HEK293T (cell line): Measurements from ENCODE around the gene TCEAL4.
A peak's percentile ranks its signal among the peaks of the same experiment; 100 is the strongest.

Experiments used
- CTCF ChIA-PET: fragments of 350-600 bp; formaldehyde crosslinking; extraction: SDS; loops from one replicate; lab custom pipeline; 2021; ENCODE audit warnings: antibody characterized with exemption, inconsistent platforms; lab: Yijun Ruan, JAX
- POLR2A ChIA-PET: fragments of 350-600 bp; formaldehyde crosslinking; extraction: SDS; loops from one replicate; lab custom pipeline; 2020; ENCODE audit warnings: antibody characterized with exemption, inconsistent platforms; lab: Yijun Ruan, JAX
- DNase-seq: peaks from one replicate; pipeline ENCODE4 v3.0.0; 2012; ENCODE audit warnings: mixed read lengths; ENCODE audit errors: extremely low spot score
- ARNT ChIP-seq: fragments of 450-650 bp; IDR thresholded peaks from 2 replicates; pipeline ENCODE4 v1.6.1; 2017; ENCODE audit warnings: mild to moderate bottlenecking
- BHLHE40 ChIP-seq: fragments of 450-650 bp; IDR thresholded peaks from 2 replicates; pipeline ENCODE4 v1.6.1; 2016; ENCODE audit warnings: mild to moderate bottlenecking, moderate library complexity, borderline replicate concordance
- CTBP1 ChIP-seq: fragments of 450-650 bp; IDR thresholded peaks from 2 replicates; pipeline ENCODE4 v1.6.1; 2016; ENCODE audit warnings: borderline replicate concordance
- ELF4 ChIP-seq: fragments of 450-650 bp; IDR thresholded peaks from 2 replicates; pipeline ENCODE4 v1.6.1; 2017; ENCODE audit warnings: antibody characterized with exemption
- FOXA1 ChIP-seq: fragments of 450-650 bp; IDR thresholded peaks from 2 replicates; pipeline ENCODE4 v1.6.1; 2016; ENCODE audit warnings: mild to moderate bottlenecking
- FOXK2 ChIP-seq: fragments of 450-650 bp; IDR thresholded peaks from 2 replicates; pipeline ENCODE4 v1.6.1; 2016; ENCODE audit warnings: mild to moderate bottlenecking
- FOXM1 ChIP-seq: fragments of 450-650 bp; IDR thresholded peaks from 2 replicates; pipeline ENCODE4 v1.6.1; 2017; ENCODE audit warnings: mild to moderate bottlenecking, borderline replicate concordance
- HDGF ChIP-seq: fragments of 450-650 bp; IDR thresholded peaks from 2 replicates; pipeline ENCODE4 v1.6.1; 2017; ENCODE audit warnings: antibody characterized with exemption, borderline replicate concordance
- L3MBTL2 ChIP-seq: fragments of 450-650 bp; conservative IDR thresholded peaks from 2 replicates; pipeline ENCODE4 v1.6.1; 2016; ENCODE audit warnings: mild to moderate bottlenecking
- LEF1 ChIP-seq: fragments of 450-650 bp; IDR thresholded peaks from 2 replicates; pipeline ENCODE4 v1.6.1; 2017; ENCODE audit warnings: mild to moderate bottlenecking, borderline replicate concordance
- NFRKB ChIP-seq: fragments of 450-650 bp; IDR thresholded peaks from 2 replicates; pipeline ENCODE4 v1.6.1; 2016; ENCODE audit warnings: mild to moderate bottlenecking, moderate library complexity
- PKNOX1 ChIP-seq: fragments of 450-650 bp; IDR thresholded peaks from 2 replicates; pipeline ENCODE4 v1.6.1; 2016
- SP1 ChIP-seq: fragments of 450-650 bp; IDR thresholded peaks from 2 replicates; pipeline ENCODE4 v1.6.1; 2017
- SUZ12 ChIP-seq: fragments of 450-650 bp; IDR thresholded peaks from 2 replicates; pipeline ENCODE4 v1.6.1; 2016; ENCODE audit warnings: mild to moderate bottlenecking
- TARDBP ChIP-seq: fragments of 450-650 bp; IDR thresholded peaks from 2 replicates; pipeline ENCODE4 v1.6.1; 2016
- ZNF384 ChIP-seq: fragments of 450-650 bp; IDR thresholded peaks from 2 replicates; pipeline ENCODE4 v1.6.1; 2016

TCEAL4 gene

DNA sequence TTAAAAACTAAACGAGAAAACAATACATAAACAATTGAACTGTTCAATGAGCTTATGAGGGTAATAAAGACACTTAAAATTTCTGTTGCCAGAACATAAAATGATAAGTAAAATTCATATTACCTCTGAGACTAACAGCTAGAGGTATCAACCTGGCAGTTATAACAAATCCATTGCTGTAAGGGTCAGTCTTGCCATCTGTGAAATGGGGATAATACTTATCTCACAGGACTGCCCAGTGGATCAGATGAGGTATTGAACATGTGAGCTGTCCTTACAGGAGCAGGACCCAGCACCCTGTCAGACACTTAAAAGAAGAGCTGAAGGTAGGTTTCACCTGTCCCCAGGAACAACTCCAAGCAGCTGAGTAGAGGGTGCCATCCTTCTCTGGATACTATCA lies 25.0 kb downstream of the TCEAL4 start:
- ChIA-PET POLR2A (interaction anchor here (1.0 kb wide), 1 partner anchor 19 kb away, joined by 7 read pairs; the partner anchor contains the start of gene TCEAL1), CTCF (interaction anchor here (0.7 kb wide), 1 partner anchor 20 kb away, joined by 3 read pairs; no protein-coding TSS in a partner anchor)
- DNase-seq, result no peak
- TF ChIP-seq PKNOX1, result no peak
- no peak for TF ChIP-seq TARDBP
- TF ChIP-seq BHLHE40, result no peak
- no peak for TF ChIP-seq FOXM1
- no peak for TF ChIP-seq SP1
- TF ChIP-seq CTBP1, result no peak
- no peak for TF ChIP-seq LEF1
- TF ChIP-seq L3MBTL2, result no peak
- no peak for TF ChIP-seq HDGF

GRCh38 chrX:103613362-103613890 lies 28.1 kb downstream of the TCEAL4 start:
- no peak for DNase-seq
- ChIA-PET CTCF (interaction anchor here (0.6 kb wide), 1 partner anchor 318 kb away, joined by 3 read pairs; no protein-coding TSS in a partner anchor), POLR2A (interaction anchor here (0.6 kb wide), 1 partner anchor 17 kb away, joined by 3 read pairs; no protein-coding TSS in a partner anchor)
- TF ChIP-seq TARDBP (no peak), ARNT (no peak), LEF1 (no peak), NFRKB (no peak), FOXK2 (no peak), SUZ12 (no peak), SP1 (no peak), ZNF384 (no peak), FOXM1 (no peak)

DNA sequence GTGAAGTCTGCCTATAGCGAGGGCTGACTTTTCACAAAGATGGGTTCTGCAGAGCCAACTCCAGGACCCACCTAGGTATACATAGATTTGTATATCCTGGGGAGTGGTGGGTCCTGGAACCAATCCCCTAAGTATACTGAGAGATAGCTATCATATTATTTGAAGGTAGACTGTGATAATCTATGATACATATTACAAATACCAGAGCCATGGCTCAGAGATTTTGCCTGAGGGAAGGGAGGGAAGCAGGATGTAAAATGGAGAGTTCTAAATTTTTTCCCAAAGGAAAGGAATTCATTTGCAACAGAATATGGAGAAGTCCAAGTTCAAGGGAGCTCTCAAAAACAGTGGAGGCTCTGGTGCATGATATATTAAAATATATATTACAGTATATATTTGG lies 29.7 kb downstream of the TCEAL4 start:
- POLR2A ChIA-PET, result interaction anchor here (0.8 to 2.1 kb wide), 2 partner anchors 15 to 72 kb away, joined by 3 to 12 read pairs; no protein-coding TSS in a partner anchor
- CTCF ChIA-PET, result no interaction called here
- TF ChIP-seq HDGF, result no peak
- TF ChIP-seq TARDBP, result no peak
- no peak for TF ChIP-seq NFRKB
- TF ChIP-seq BHLHE40, result no peak
- DNase-seq, result no peak

GRCh38 chrX:103615781-103616371 lies 30.6 kb downstream of the TCEAL4 start:
- ChIA-PET POLR2A (interaction anchor here (0.8 to 2.1 kb wide), 2 partner anchors 14 to 71 kb away, joined by 3 to 12 read pairs; no protein-coding TSS in a partner anchor), CTCF (no interaction called here)
- no peak for TF ChIP-seq HDGF
- no peak for TF ChIP-seq SP1
- no peak for TF ChIP-seq ELF4
- no peak for TF ChIP-seq SUZ12
- no peak for TF ChIP-seq ARNT
- no peak for TF ChIP-seq LEF1
- TF ChIP-seq L3MBTL2, result no peak
- no peak for TF ChIP-seq PKNOX1
- TF ChIP-seq NFRKB, result no peak
- TF ChIP-seq FOXM1, result no peak
- TF ChIP-seq ZNF384, result no peak
- no peak for TF ChIP-seq BHLHE40
- no peak for DNase-seq

GRCh38 chrX:103616676-103617186 lies 31.4 kb downstream of the TCEAL4 start:
- ChIA-PET CTCF (interaction anchor here (0.8 kb wide), 1 partner anchor 13 kb away, joined by 4 read pairs; no protein-coding TSS in a partner anchor), POLR2A (no interaction called here)
- no peak for DNase-seq
- TF ChIP-seq HDGF, result no peak
- no peak for TF ChIP-seq CTBP1
- TF ChIP-seq BHLHE40, result no peak
- TF ChIP-seq LEF1, result no peak
- no peak for TF ChIP-seq TARDBP
- TF ChIP-seq FOXA1, result no peak
- no peak for TF ChIP-seq NFRKB
- TF ChIP-seq SP1, result no peak
- TF ChIP-seq ZNF384, result no peak
- no peak for TF ChIP-seq PKNOX1
- TF ChIP-seq FOXM1, result no peak
- TF ChIP-seq L3MBTL2, result no peak
- TF ChIP-seq ELF4, result no peak
- no peak for TF ChIP-seq ARNT

DNA sequence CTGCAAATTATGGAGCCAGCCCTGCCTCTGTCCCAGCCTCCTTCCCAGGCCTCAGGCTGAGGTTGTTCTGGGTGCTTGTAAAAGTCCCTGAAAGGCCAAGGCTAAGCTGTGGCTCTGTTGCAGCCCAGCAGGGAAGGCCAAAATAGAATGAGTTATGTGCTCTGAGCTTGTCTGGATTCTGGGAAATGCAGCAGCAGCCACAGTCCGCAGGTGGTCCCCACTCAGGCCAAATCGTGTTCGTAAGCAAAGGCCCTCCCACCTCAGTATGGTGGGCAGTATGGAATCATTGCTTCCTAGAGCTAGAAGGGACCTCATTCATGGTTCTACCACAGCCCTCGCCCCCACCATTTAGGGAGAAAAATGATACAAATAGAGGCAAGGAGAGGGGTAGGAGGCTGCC lies 38.8 kb downstream of the TCEAL4 start:
- no peak for TF ChIP-seq SP1
- no peak for TF ChIP-seq FOXA1
- TF ChIP-seq HDGF, result peak; percentile 88; the same call in 1 of the 2 replicates
- peak; percentile 95 for TF ChIP-seq PKNOX1
- no peak for TF ChIP-seq NFRKB
- no peak for TF ChIP-seq FOXK2
- no peak for TF ChIP-seq ZNF384
- no peak for TF ChIP-seq BHLHE40
- TF ChIP-seq CTBP1, result peak; percentile 87
- no peak for TF ChIP-seq TARDBP
- no peak for TF ChIP-seq SUZ12
- no peak for TF ChIP-seq ELF4
- TF ChIP-seq LEF1, result no peak; the same call in 1 of the 2 replicates
- no peak for TF ChIP-seq FOXM1
- no peak for TF ChIP-seq L3MBTL2
- TF ChIP-seq ARNT, result peak; percentile 72
- CTCF ChIA-PET, result no interaction called here
- POLR2A ChIA-PET, result no interaction called here
- DNase-seq, result peak; percentile 63
